HepG2 (cell line): ENCODE measurements around the gene SLC4A11. TPM values are rescaled to one million over a fixed set of nuclear protein-coding genes. Genes with fewer than 3 reads are reported as not detected.

ENCODE experiments used
- ATAC-seq: fragments of 200-7000 bp; cut with Tn5 transposase; 3 replicates; pipeline ENCODE4 v1.9.1; 2020; ENCODE audit warnings: mild to moderate bottlenecking, moderate library complexity
- BruUV-seq: library from RNA; stranded (reverse); fragments of 400-500 nt; replicated peaks from 2 replicates; lab custom pipeline; 2021; lab: Mats Ljungman, UMichigan
- CTCF ChIA-PET: fragments of 300-600 bp; formaldehyde crosslinking; extraction: SDS; loops from one replicate; lab custom pipeline; 2021; ENCODE audit warnings: low total read pairs, inconsistent platforms, low intra/inter-chr PET ratio; lab: Yijun Ruan, JAX
- POLR2A ChIA-PET: fragments of 350-600 bp; sonication (Branson Sonifier 250); formaldehyde crosslinking; loops from one replicate; lab custom pipeline; 2020; ENCODE audit warnings: antibody characterized with exemption, inconsistent platforms; lab: Yijun Ruan, JAX
- DNase-seq: peaks from one replicate; pipeline ENCODE4 v3.0.0-alpha.2; 2015; ENCODE audit warnings: low spot score
- FAIRE-seq: peaks from 3 replicates; lab custom pipeline; 2011; peaks lifted over from hg19 to GRCh38; lab: Jason Lieb, UNC
- H2AFZ ChIP-seq: one replicate; pipeline ENCODE4 v1.6.1; 2011; ENCODE audit warnings: low read length, inconsistent platforms
- H3K27ac ChIP-seq: fragments of 300-600 bp; 3 replicates; pipeline ENCODE4 v1.8.0; 2011; ENCODE audit warnings: mixed run types, mild to moderate bottlenecking, mixed read lengths, low read length, inconsistent platforms; ENCODE audit not compliant: insufficient read depth; ENCODE audit errors: extremely low read length
- H3K27me3 ChIP-seq, 2 experiments: fragments of 200-600 bp in 1 of 2; 2 replicates in 1 of 2; 3 replicates in 1 of 2; pipeline versions ENCODE4 v1.6.0 to v1.8.0; 2011; ENCODE audit warnings: low read length in 2 of 2, mild to moderate bottlenecking in 2 of 2, moderate library complexity in 2 of 2, inconsistent platforms in 1 of 2; ENCODE audit not compliant: insufficient read depth in 2 of 2, control insufficient read depth in 1 of 2
- H3K36me3 ChIP-seq, 2 experiments: fragments of 200-600 bp in 1 of 2; replicated peaks in 1 of 2; 2 replicates in 1 of 2; 3 replicates in 1 of 2; pipeline versions ENCODE4 v1.5.1 to v1.8.0; 2011; ENCODE audit warnings: low read length in 2 of 2, inconsistent platforms in 1 of 2; ENCODE audit not compliant: insufficient read depth in 2 of 2, control insufficient read depth in 1 of 2
- H3K4me1 ChIP-seq: 2 replicates; pipeline ENCODE4 v1.5.1; 2012; ENCODE audit warnings: low read length, inconsistent platforms; ENCODE audit not compliant: insufficient read depth
- H3K4me2 ChIP-seq: 2 replicates; pipeline ENCODE4 v1.6.0; 2011; ENCODE audit warnings: low read depth, low read length, inconsistent platforms
- H3K4me3 ChIP-seq, 3 experiments: fragments of 200-600 bp in 1 of 3; sonication (generic), shearing (Covaris generic) in 1 of 3; replicated peaks in 1 of 3; 2 replicates each; pipeline ENCODE4 v1.5.1; 2011 to 2016; ENCODE audit warnings: low read length in 3 of 3, inconsistent platforms in 2 of 3, low read depth in 2 of 3, mild to moderate bottlenecking in 2 of 3, control low read depth in 1 of 3, mixed read lengths in 1 of 3; ENCODE audit not compliant: insufficient read depth in 1 of 3
- H3K79me2 ChIP-seq: one replicate; pipeline ENCODE4 v1.6.1; 2011; ENCODE audit warnings: low read length, inconsistent platforms; ENCODE audit not compliant: insufficient read depth
- H3K9ac ChIP-seq: 2 replicates; pipeline ENCODE4 v1.6.0; 2011; ENCODE audit warnings: mild to moderate bottlenecking, low read depth, low read length, inconsistent platforms; ENCODE audit not compliant: insufficient read depth
- H3K9me3 ChIP-seq: 2 replicates; pipeline ENCODE4 v1.5.1; 2012; ENCODE audit warnings: mild to moderate bottlenecking, low read length
- H4K20me1 ChIP-seq: 2 replicates; pipeline ENCODE4 v1.6.0; 2011; ENCODE audit warnings: inconsistent platforms, mild to moderate bottlenecking, low read length, moderate library complexity; ENCODE audit not compliant: insufficient read depth
- GLI4 ChIP-seq: sonication (generic); formaldehyde crosslinking; IDR thresholded peaks from 2 replicates; pipeline ENCODE4 v1.5.1; 2020; ENCODE audit warnings: missing genetic modification reagents, mild to moderate bottlenecking, moderate library complexity, borderline replicate concordance
- MEF2D ChIP-seq: sonication (generic); formaldehyde crosslinking; IDR thresholded peaks from 2 replicates; pipeline ENCODE4 v1.5.1; 2020; ENCODE audit warnings: mild to moderate bottlenecking, missing genetic modification reagents
- MTA1 ChIP-seq: sonication (generic); formaldehyde crosslinking; IDR thresholded peaks from 2 replicates; pipeline ENCODE4 v1.4.0; 2020; ENCODE audit warnings: missing genetic modification reagents, mild to moderate bottlenecking, borderline replicate concordance
- SUZ12 ChIP-seq: fragments of 150-350 bp; IDR thresholded peaks from 2 replicates; pipeline ENCODE4 v1.6.1; 2014; ENCODE audit warnings: low read depth, low read length
- ZMYM4 ChIP-seq: sonication (generic); formaldehyde crosslinking; IDR thresholded peaks from 2 replicates; pipeline ENCODE4 v1.8.1; 2023; ENCODE audit warnings: mild to moderate bottlenecking, missing genetic modification reagents
- ZNF17 ChIP-seq: sonication (generic); formaldehyde crosslinking; IDR thresholded peaks from 2 replicates; pipeline ENCODE4 v1.5.0; 2020; ENCODE audit warnings: mild to moderate bottlenecking, missing genetic modification reagents
- ZNF383 ChIP-seq: sonication (generic); formaldehyde crosslinking; IDR thresholded peaks from 2 replicates; pipeline ENCODE4 v1.4.0; 2020; ENCODE audit warnings: missing genetic modification reagents, mild to moderate bottlenecking, borderline replicate concordance
- ZNF841 ChIP-seq: sonication (generic); formaldehyde crosslinking; IDR thresholded peaks from 2 replicates; pipeline ENCODE4 v1.8.1; 2023; ENCODE audit warnings: missing genetic modification reagents, borderline replicate concordance
- WGBS: methylation state at CpG from one replicate; pipeline ENCODE4 v1.1.6; 2017; ENCODE audit warnings: low lambda C conversion rate; 5-methylcytosine and 5-hydroxymethylcytosine counted together
- in situ Hi-C: cut with HindIII; loops from 2 replicates; pipeline ENCODE4 v1.10.0; 2017; ENCODE audit warnings: low pct_unique_long_range_greater_than_20kb; ENCODE audit not compliant: extremely low pct_ligation_motif_present
- intact Hi-C: fragments of 100-400 bp; cut with micrococcal nuclease; formaldehyde crosslinking; loops from one replicate; pipeline ENCODE4 v1.10.0; 2022; ENCODE audit not compliant: unreplicated experiment
- polyA plus RNA-seq, 8 experiments: library from polyadenylated mRNA; depleted of rRNA in 3 of 8; stranded (reverse) in 7 of 8; unstranded in 1 of 8; fragments of >200 nt; fragmentation: Illumina TruSeq in 4 of 8; extraction: Trizol in 4 of 8; gene quantifications; 2 replicates each; pipeline versions ENCODE4 v1.2.1 to v1.2.3, GENCODE V29; 2011 to 2016; ENCODE audit warnings: low read depth in 4 of 8, missing spikeins in 1 of 8, mixed read lengths in 1 of 8; ENCODE audit not compliant: insufficient read depth in 1 of 8
- total RNA-seq, 5 experiments: library from RNA; depleted of rRNA; stranded (reverse); fragments of >200 nt; fragmentation: Illumina TruSeq; extraction: Trizol; gene quantifications; 2 replicates each; pipeline ENCODE4 v1.2.3, GENCODE V29; 2016; ENCODE audit warnings: low read depth in 1 of 5

Gene SLC4A11
- total and polyA plus RNA-seq, 2 of the 13 experiments (the other 11 are each of a cell fraction or from before 2014, with no cell fraction given) = 3.9 to 27.0 TPM

DNA sequence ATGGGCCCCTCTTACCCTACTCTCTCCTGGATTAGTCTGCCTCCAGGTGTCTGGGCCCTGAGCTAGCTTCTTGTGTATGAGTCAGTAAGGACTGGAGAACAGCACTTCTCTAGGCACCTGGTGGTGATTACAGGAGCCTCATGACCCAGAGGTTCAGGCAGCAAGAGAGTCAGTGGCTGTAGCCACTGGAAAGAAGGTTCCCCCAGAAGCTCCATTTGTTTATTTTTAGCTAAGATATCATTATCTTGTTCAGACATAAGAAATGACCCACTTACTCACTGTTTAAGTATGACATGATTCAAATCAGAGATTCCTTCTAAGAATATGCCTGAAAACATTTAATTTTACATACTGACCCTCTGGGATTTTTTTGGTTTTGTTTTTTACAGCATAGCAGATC is 23.6 kb upstream of the SLC4A11 start:
- Histone ChIP-seq H3K9ac (no peak overlapping the region), H2AFZ (no peak overlapping the region), H3K36me3 (peaks cover 7 to 33% of the 10 kb centered on the region in 2 experiments; a peak in 4 of 5 replicates), H3K79me2 (no peaks in the 10 kb centered on the region), H3K27ac (no peak overlapping the region), H3K4me3 (no peak overlapping the region), H3K27me3 (no peaks in the 10 kb centered on the region), H3K4me1 (no peaks in the 10 kb centered on the region), H3K4me2 (no peak overlapping the region), H3K9me3 (no peaks in the 10 kb centered on the region), H4K20me1 (no peaks in the 10 kb centered on the region)
- POLR2A ChIA-PET = no interaction called here
- no TSS peak for BruUV-seq
- intact Hi-C loops (no loop called here), in situ Hi-C loops (no loop called here)
- DNase-seq (no peak), FAIRE-seq (no peak), ATAC-seq (no peak)
- CTCF ChIA-PET = no interaction called here
- TF ChIP-seq GLI4 (CRISPR knock-in tag) (0 out of 2 replicates have a peak, but pooled peaks have one; percentile 2), ZNF841 (CRISPR knock-in tag) (0 out of 2 replicates have a peak, but pooled peaks have one; percentile 6), ZNF383 (CRISPR knock-in tag) (no peak)

- no peaks in the 10 kb centered on the region for H3K4me1 ChIP-seq
- no peak overlapping the region for H3K27ac ChIP-seq
- in situ Hi-C loops (no loop called here), intact Hi-C loops (no loop called here)
- no peak for TF ChIP-seq MTA1
- 0 out of 2 replicates have a peak, but pooled peaks have one; percentile 16 for TF ChIP-seq ZNF17 (CRISPR knock-in tag)
- TF ChIP-seq SUZ12 = no peak
- no peak for TF ChIP-seq MEF2D (CRISPR knock-in tag)
- no peak for TF ChIP-seq ZMYM4
- TF ChIP-seq, all 625 proteins: peak for 1
- ATAC-seq = peak; percentile 31; the same call in 2 of the 3 replicates
- no peak for FAIRE-seq
- no TSS peak for BruUV-seq
- no peak overlapping the region for H3K4me2 ChIP-seq
- no peak for DNase-seq
- H2AFZ ChIP-seq = no peak overlapping the region
- no peaks in the 10 kb centered on the region for H3K27me3 ChIP-seq
- peaks cover 13 to 42% of the 10 kb centered on the region in 2 experiments for H3K36me3 ChIP-seq
- CTCF ChIA-PET = no interaction called here
- POLR2A ChIA-PET = no interaction called here
- WGBS = 83% methylated on average over 5 of the region's 5 CpGs
- no peak overlapping the region for H3K4me3 ChIP-seq
- H3K9ac ChIP-seq = no peak overlapping the region
- H3K79me2 ChIP-seq = no peaks in the 10 kb centered on the region
- no peaks in the 10 kb centered on the region for H3K9me3 ChIP-seq
- H4K20me1 ChIP-seq = no peaks in the 10 kb centered on the region
These were observed 19.4 kb upstream of the SLC4A11 start for GRCh38 chr20:3258429-3258828.
